Measurements from ENCODE around the gene PSPC1.

GRCh38 chr13:19795956-19796355, 13.2 kb upstream of the PSPC1 start:
- TF ChIP-seq EZH2 (IDR thresholded peaks at IDR 0.05; ENCODE audit: low read depth) = no peak
- no peak for TF ChIP-seq CTCF (conservative IDR thresholded peaks at IDR 0.05)
